HepG2 (cell line): ENCODE measurements around the gene MCM6. TPM values are rescaled to one million over a fixed set of nuclear protein-coding genes. Genes with fewer than 3 reads are reported as not detected.

Experiments
- ATAC-seq: fragments of 200-7000 bp; cut with Tn5 transposase; 3 replicates; pipeline ENCODE4 v1.9.1; 2020; ENCODE audit warnings: mild to moderate bottlenecking, moderate library complexity
- BruUV-seq: library from RNA; stranded (reverse); fragments of 400-500 nt; replicated peaks from 2 replicates; lab custom pipeline; 2021; lab: Mats Ljungman, UMichigan
- CTCF ChIA-PET: fragments of 300-600 bp; formaldehyde crosslinking; extraction: SDS; loops from one replicate; lab custom pipeline; 2021; ENCODE audit warnings: low total read pairs, inconsistent platforms, low intra/inter-chr PET ratio; lab: Yijun Ruan, JAX
- POLR2A ChIA-PET: fragments of 350-600 bp; sonication (Branson Sonifier 250); formaldehyde crosslinking; loops from one replicate; lab custom pipeline; 2020; ENCODE audit warnings: antibody characterized with exemption, inconsistent platforms; lab: Yijun Ruan, JAX
- DNase-seq: peaks from one replicate; pipeline ENCODE4 v3.0.0-alpha.2; 2015; ENCODE audit warnings: low spot score
- FAIRE-seq: peaks from 3 replicates; lab custom pipeline; 2011; peaks lifted over from hg19 to GRCh38; lab: Jason Lieb, UNC
- H2AFZ ChIP-seq: one replicate; pipeline ENCODE4 v1.6.1; 2011; ENCODE audit warnings: low read length, inconsistent platforms
- H3K27ac ChIP-seq: fragments of 300-600 bp; 3 replicates; pipeline ENCODE4 v1.8.0; 2011; ENCODE audit warnings: mixed run types, mild to moderate bottlenecking, mixed read lengths, low read length, inconsistent platforms; ENCODE audit not compliant: insufficient read depth; ENCODE audit errors: extremely low read length
- H3K27me3 ChIP-seq, 2 experiments: fragments of 200-600 bp in 1 of 2; 2 replicates in 1 of 2; 3 replicates in 1 of 2; pipeline versions ENCODE4 v1.6.0 to v1.8.0; 2011; ENCODE audit warnings: low read length in 2 of 2, mild to moderate bottlenecking in 2 of 2, moderate library complexity in 2 of 2, inconsistent platforms in 1 of 2; ENCODE audit not compliant: insufficient read depth in 2 of 2, control insufficient read depth in 1 of 2
- H3K36me3 ChIP-seq, 2 experiments: fragments of 200-600 bp in 1 of 2; replicated peaks in 1 of 2; 2 replicates in 1 of 2; 3 replicates in 1 of 2; pipeline versions ENCODE4 v1.5.1 to v1.8.0; 2011; ENCODE audit warnings: low read length in 2 of 2, inconsistent platforms in 1 of 2; ENCODE audit not compliant: insufficient read depth in 2 of 2, control insufficient read depth in 1 of 2
- H3K4me1 ChIP-seq: 2 replicates; pipeline ENCODE4 v1.5.1; 2012; ENCODE audit warnings: low read length, inconsistent platforms; ENCODE audit not compliant: insufficient read depth
- H3K4me2 ChIP-seq: 2 replicates; pipeline ENCODE4 v1.6.0; 2011; ENCODE audit warnings: low read depth, low read length, inconsistent platforms
- H3K4me3 ChIP-seq, 3 experiments: fragments of 200-600 bp in 1 of 3; sonication (generic), shearing (Covaris generic) in 1 of 3; replicated peaks in 1 of 3; 2 replicates each; pipeline ENCODE4 v1.5.1; 2011 to 2016; ENCODE audit warnings: low read length in 3 of 3, inconsistent platforms in 2 of 3, low read depth in 2 of 3, mild to moderate bottlenecking in 2 of 3, control low read depth in 1 of 3, mixed read lengths in 1 of 3; ENCODE audit not compliant: insufficient read depth in 1 of 3
- H3K79me2 ChIP-seq: one replicate; pipeline ENCODE4 v1.6.1; 2011; ENCODE audit warnings: low read length, inconsistent platforms; ENCODE audit not compliant: insufficient read depth
- H3K9ac ChIP-seq: 2 replicates; pipeline ENCODE4 v1.6.0; 2011; ENCODE audit warnings: mild to moderate bottlenecking, low read depth, low read length, inconsistent platforms; ENCODE audit not compliant: insufficient read depth
- H3K9me3 ChIP-seq: 2 replicates; pipeline ENCODE4 v1.5.1; 2012; ENCODE audit warnings: mild to moderate bottlenecking, low read length
- H4K20me1 ChIP-seq: 2 replicates; pipeline ENCODE4 v1.6.0; 2011; ENCODE audit warnings: inconsistent platforms, mild to moderate bottlenecking, low read length, moderate library complexity; ENCODE audit not compliant: insufficient read depth
- ATF7 ChIP-seq, 2 experiments: fragments of 450-650 bp in 1 of 2; sonication (generic) in 1 of 2; formaldehyde crosslinking in 1 of 2; IDR thresholded peaks; 2 replicates each; pipeline versions ENCODE4 v1.4.0 to v1.6.1; 2016 to 2020; ENCODE audit warnings: antibody characterized with exemption in 1 of 2, mild to moderate bottlenecking in 1 of 2, missing genetic modification reagents in 1 of 2
- ATF7-NPFF ChIP-seq: sonication (generic); formaldehyde crosslinking; IDR thresholded peaks from 2 replicates; pipeline ENCODE4 v1.8.1; 2023; ENCODE audit warnings: mild to moderate bottlenecking, low read depth, missing genetic modification reagents, moderate library complexity
- FOXP1 ChIP-seq, 2 experiments: fragments of 450-650 bp in 1 of 2; IDR thresholded peaks; 2 replicates each; pipeline ENCODE4 v1.6.1; 2017 to 2018; ENCODE audit warnings: antibody characterized with exemption in 1 of 2
- HNF4A ChIP-seq: sonication (generic); formaldehyde crosslinking; IDR thresholded peaks from 2 replicates; pipeline ENCODE4 v1.4.0; 2020; ENCODE audit warnings: missing genetic modification reagents
- POLR2G ChIP-seq: fragments of 200-400 bp; formaldehyde crosslinking; IDR thresholded peaks from 2 replicates; pipeline ENCODE4 v1.6.1; 2018; ENCODE audit warnings: mild to moderate bottlenecking, low read depth, low read length, moderate library complexity
- PPARG ChIP-seq: conservative IDR thresholded peaks from 2 replicates; pipeline ENCODE4 v1.6.1; 2016; ENCODE audit warnings: missing biosample characterization, missing genetic modification reagents
- RXRB ChIP-seq: IDR thresholded peaks from 2 replicates; pipeline ENCODE4 v1.6.1; 2016; ENCODE audit warnings: borderline replicate concordance, missing genetic modification reagents, missing compliant biosample characterization
- SP1 ChIP-seq, 2 experiments: fragments of 450-650 bp in 1 of 2; sonication (generic) in 1 of 2; formaldehyde crosslinking in 1 of 2; IDR thresholded peaks; 2 replicates each; pipeline versions ENCODE4 v1.4.0 to v1.6.1; 2016 to 2020; ENCODE audit warnings: missing genetic modification reagents in 1 of 2
- ZNF282 ChIP-seq: fragments of 450-650 bp; IDR thresholded peaks from 2 replicates; pipeline ENCODE4 v1.6.1; 2018; ENCODE audit not compliant: partially characterized antibody
- ZNF713 ChIP-seq: sonication (generic); formaldehyde crosslinking; IDR thresholded peaks from 2 replicates; pipeline ENCODE4 v1.4.0; 2020; ENCODE audit warnings: mild to moderate bottlenecking, missing genetic modification reagents
- WGBS: methylation state at CpG from one replicate; pipeline ENCODE4 v1.1.6; 2017; ENCODE audit warnings: low lambda C conversion rate; 5-methylcytosine and 5-hydroxymethylcytosine counted together
- in situ Hi-C: cut with HindIII; loops from 2 replicates; pipeline ENCODE4 v1.10.0; 2017; ENCODE audit warnings: low pct_unique_long_range_greater_than_20kb; ENCODE audit not compliant: extremely low pct_ligation_motif_present
- intact Hi-C: fragments of 100-400 bp; cut with micrococcal nuclease; formaldehyde crosslinking; loops from one replicate; pipeline ENCODE4 v1.10.0; 2022; ENCODE audit not compliant: unreplicated experiment
- polyA plus RNA-seq, 8 experiments: library from polyadenylated mRNA; depleted of rRNA in 3 of 8; stranded (reverse) in 7 of 8; unstranded in 1 of 8; fragments of >200 nt; fragmentation: Illumina TruSeq in 4 of 8; extraction: Trizol in 4 of 8; gene quantifications; 2 replicates each; pipeline versions ENCODE4 v1.2.1 to v1.2.3, GENCODE V29; 2011 to 2016; ENCODE audit warnings: low read depth in 4 of 8, missing spikeins in 1 of 8, mixed read lengths in 1 of 8; ENCODE audit not compliant: insufficient read depth in 1 of 8
- total RNA-seq, 5 experiments: library from RNA; depleted of rRNA; stranded (reverse); fragments of >200 nt; fragmentation: Illumina TruSeq; extraction: Trizol; gene quantifications; 2 replicates each; pipeline ENCODE4 v1.2.3, GENCODE V29; 2016; ENCODE audit warnings: low read depth in 1 of 5
- TF ChIP-seq, protein P1 (sequence below): sonication (generic); formaldehyde crosslinking; IDR thresholded peaks from 2 replicates; pipeline ENCODE4 v1.4.0; 2020; ENCODE audit warnings: missing genetic modification reagents
- TF ChIP-seq, protein P2 (sequence below): sonication (generic); formaldehyde crosslinking; conservative IDR thresholded peaks from 2 replicates; pipeline ENCODE4 v1.4.0; 2020; ENCODE audit warnings: mild to moderate bottlenecking, missing genetic modification reagents, moderate library complexity
- TF ChIP-seq, protein P3 (sequence below): sonication (generic); formaldehyde crosslinking; IDR thresholded peaks from 2 replicates; pipeline ENCODE4 v1.4.0; 2020; ENCODE audit warnings: missing genetic modification reagents
- TF ChIP-seq, protein P4 (sequence below): sonication (generic); formaldehyde crosslinking; IDR thresholded peaks from 2 replicates; pipeline ENCODE4 v1.8.1; 2023; ENCODE audit warnings: mild to moderate bottlenecking, missing genetic modification reagents

Gene MCM6
- total and polyA plus RNA-seq, 2 of the 13 experiments (the other 11 are each of a cell fraction or from before 2014, with no cell fraction given) = 9.7 to 18.7 TPM

DNA sequence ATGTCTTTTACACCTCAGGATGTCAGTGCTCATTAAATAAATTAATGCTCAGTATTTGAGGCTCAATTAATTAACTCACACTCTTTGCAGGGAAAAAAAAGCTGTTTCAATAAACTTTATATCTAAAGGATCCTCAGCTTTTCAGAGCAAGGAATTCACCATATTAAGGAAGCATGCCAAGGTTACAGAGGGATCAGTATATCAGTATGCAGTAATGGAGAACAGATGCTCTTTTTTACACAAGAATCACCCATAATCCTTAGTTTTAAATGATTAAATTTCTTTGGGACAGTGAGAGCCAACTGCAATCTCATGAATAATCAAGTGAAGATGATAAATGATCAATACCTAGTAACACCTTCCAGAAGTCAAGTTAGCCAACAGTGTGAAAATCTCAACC lies 24.4 kb downstream of the MCM6 start (continued):
- no peak for TF ChIP-seq ZNF282
- TF ChIP-seq, all 625 proteins: peak for 0

DNA sequence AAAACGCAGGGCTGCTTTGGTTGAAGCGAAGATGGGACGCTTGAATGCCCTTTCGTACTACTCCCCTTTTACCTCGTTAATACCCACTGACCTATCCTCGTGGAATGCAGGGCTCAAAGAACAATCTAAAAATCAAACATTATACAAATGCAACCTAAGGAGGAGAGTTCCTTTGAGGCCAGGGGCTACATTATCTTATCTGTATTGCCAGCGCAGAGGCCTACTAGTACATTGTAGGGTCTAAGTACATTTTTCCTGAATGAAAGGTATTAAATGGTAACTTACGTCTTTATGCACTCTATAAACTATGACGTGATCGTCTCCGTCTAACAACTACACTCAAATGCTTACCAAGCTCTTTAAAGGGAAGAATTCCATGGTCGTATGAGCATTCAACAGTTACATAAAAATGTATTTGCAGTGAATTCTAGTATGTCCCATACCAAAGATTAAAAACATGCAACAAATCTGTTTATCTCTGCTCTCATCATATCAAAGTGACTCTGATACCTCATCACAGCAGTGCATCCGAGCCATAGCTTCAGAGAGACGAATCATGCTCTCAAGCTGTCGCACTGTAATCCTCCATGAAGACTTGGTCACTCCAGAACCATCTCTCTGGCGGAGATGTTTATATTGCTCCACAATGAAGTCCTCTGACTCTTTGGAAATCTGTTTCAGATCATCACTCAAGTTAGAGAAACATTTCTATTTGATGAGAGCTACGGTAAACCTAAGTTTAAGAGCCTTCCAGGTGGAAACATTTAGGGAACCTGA lies 25.2 kb downstream of the MCM6 start:
- Histone ChIP-seq H3K36me3 (no peaks in the 10 kb centered on the region), H3K27ac (no peak overlapping the region), H3K9ac (no peak overlapping the region), H2AFZ (no peak overlapping the region), H3K4me1 (peaks cover 14% of the 10 kb centered on the region), H3K27me3 (no peaks in the 10 kb centered on the region), H3K4me3 (no peak overlapping the region), H4K20me1 (no peaks in the 10 kb centered on the region), H3K79me2 (no peaks in the 10 kb centered on the region), H3K9me3 (no peaks in the 10 kb centered on the region), H3K4me2 (peak overlapping the region; percentile 48)
- BruUV-seq = no TSS peak
- ATAC-seq (peak; percentile 78), DNase-seq (peak; percentile 30), FAIRE-seq (no peak)
- ChIA-PET POLR2A (no interaction called here), CTCF (no interaction called here)
- WGBS = 45% methylated on average over 17 of the region's 17 CpGs
- intact Hi-C loops (no loop called here), in situ Hi-C loops (no loop called here)
- 0 out of 2 replicates have a peak, but pooled peaks have one; percentile 24 for TF ChIP-seq HNF4A (CRISPR knock-in tag)
- TF ChIP-seq ATF7 (IDR thresholded peaks at IDR 0.05) = 0 out of 2 replicates have a peak, but pooled peaks have one; percentile 36
- no peak for TF ChIP-seq ATF7 (CRISPR knock-in tag; IDR thresholded peaks at IDR 0.05)
- TF ChIP-seq POLR2G = no peak
- TF ChIP-seq SP1 (IDR thresholded peaks at IDR 0.05) = no peak
- no peak for TF ChIP-seq SP1 (CRISPR knock-in tag; IDR thresholded peaks at IDR 0.05)
- TF ChIP-seq, protein P1, sequence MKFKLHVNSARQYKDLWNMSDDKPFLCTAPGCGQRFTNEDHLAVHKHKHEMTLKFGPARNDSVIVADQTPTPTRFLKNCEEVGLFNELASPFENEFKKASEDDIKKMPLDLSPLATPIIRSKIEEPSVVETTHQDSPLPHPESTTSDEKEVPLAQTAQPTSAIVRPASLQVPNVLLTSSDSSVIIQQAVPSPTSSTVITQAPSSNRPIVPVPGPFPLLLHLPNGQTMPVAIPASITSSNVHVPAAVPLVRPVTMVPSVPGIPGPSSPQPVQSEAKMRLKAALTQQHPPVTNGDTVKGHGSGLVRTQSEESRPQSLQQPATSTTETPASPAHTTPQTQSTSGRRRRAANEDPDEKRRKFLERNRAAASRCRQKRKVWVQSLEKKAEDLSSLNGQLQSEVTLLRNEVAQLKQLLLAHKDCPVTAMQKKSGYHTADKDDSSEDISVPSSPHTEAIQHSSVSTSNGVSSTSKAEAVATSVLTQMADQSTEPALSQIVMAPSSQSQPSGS (CRISPR knock-in tag) = no peak
- TF ChIP-seq, protein P2, sequence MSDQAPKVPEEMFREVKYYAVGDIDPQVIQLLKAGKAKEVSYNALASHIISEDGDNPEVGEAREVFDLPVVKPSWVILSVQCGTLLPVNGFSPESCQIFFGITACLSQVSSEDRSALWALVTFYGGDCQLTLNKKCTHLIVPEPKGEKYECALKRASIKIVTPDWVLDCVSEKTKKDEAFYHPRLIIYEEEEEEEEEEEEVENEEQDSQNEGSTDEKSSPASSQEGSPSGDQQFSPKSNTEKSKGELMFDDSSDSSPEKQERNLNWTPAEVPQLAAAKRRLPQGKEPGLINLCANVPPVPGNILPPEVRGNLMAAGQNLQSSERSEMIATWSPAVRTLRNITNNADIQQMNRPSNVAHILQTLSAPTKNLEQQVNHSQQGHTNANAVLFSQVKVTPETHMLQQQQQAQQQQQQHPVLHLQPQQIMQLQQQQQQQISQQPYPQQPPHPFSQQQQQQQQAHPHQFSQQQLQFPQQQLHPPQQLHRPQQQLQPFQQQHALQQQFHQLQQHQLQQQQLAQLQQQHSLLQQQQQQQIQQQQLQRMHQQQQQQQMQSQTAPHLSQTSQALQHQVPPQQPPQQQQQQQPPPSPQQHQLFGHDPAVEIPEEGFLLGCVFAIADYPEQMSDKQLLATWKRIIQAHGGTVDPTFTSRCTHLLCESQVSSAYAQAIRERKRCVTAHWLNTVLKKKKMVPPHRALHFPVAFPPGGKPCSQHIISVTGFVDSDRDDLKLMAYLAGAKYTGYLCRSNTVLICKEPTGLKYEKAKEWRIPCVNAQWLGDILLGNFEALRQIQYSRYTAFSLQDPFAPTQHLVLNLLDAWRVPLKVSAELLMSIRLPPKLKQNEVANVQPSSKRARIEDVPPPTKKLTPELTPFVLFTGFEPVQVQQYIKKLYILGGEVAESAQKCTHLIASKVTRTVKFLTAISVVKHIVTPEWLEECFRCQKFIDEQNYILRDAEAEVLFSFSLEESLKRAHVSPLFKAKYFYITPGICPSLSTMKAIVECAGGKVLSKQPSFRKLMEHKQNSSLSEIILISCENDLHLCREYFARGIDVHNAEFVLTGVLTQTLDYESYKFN (CRISPR knock-in tag) = peak; percentile 41; the same call in 1 of the 2 replicates
- TF ChIP-seq ATF7-NPFF (CRISPR knock-in tag) = no peak
- TF ChIP-seq PPARG (CRISPR knock-in tag) = peak; percentile 78
- TF ChIP-seq, protein P3, sequence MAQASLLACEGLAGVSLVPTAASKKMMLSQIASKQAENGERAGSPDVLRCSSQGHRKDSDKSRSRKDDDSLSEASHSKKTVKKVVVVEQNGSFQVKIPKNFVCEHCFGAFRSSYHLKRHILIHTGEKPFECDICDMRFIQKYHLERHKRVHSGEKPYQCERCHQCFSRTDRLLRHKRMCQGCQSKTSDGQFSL (CRISPR knock-in tag) = no peak
- TF ChIP-seq, protein P4, sequence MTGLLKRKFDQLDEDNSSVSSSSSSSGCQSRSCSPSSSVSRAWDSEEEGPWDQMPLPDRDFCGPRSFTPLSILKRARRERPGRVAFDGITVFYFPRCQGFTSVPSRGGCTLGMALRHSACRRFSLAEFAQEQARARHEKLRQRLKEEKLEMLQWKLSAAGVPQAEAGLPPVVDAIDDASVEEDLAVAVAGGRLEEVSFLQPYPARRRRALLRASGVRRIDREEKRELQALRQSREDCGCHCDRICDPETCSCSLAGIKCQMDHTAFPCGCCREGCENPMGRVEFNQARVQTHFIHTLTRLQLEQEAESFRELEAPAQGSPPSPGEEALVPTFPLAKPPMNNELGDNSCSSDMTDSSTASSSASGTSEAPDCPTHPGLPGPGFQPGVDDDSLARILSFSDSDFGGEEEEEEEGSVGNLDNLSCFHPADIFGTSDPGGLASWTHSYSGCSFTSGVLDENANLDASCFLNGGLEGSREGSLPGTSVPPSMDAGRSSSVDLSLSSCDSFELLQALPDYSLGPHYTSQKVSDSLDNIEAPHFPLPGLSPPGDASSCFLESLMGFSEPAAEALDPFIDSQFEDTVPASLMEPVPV (CRISPR knock-in tag) = no peak
- TF ChIP-seq ZNF713 (CRISPR knock-in tag) = no peak
- no peak for TF ChIP-seq FOXP1 (IDR thresholded peaks at IDR 0.05)
- TF ChIP-seq FOXP1 (CRISPR knock-in tag; IDR thresholded peaks at IDR 0.05) = no peak
- TF ChIP-seq RXRB (CRISPR knock-in tag) = 0 out of 2 replicates have a peak, but pooled peaks have one; percentile 38
